ENCODE measurements around the gene XRN1.
"Not testable (repeated sequence)": the region's sequence is repeated elsewhere in the genome, so short reads cannot be mapped to it uniquely, and the experiment has no call there.

The XRN1 gene

DNA sequence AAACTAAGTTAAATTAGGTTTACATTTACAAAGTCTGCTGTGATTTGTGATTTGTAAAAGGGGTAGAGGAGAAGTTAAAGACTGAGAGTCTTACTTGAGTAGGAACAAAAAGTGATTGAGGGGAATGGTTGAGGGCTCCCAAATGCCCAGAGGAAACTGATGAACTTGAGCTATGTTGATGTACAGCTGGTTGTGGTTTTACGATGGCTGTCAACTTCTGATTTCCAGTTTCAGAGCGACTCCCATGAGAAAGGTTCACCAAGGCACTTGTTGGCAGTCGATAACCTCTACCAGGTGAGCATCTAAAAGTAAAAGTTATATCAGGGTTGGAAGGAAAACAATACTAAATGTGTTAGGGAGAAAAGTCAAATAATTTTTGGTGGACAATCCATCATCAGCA is 91.0 kb downstream of the XRN1 start:
- DNase-seq (ENCODE audit: low read depth) = no peak
- H3K4me3 ChIP-seq (ENCODE audit: control insufficient read depth, low read depth, low read length) = no peak overlapping the region
- TF ChIP-seq, protein P1, sequence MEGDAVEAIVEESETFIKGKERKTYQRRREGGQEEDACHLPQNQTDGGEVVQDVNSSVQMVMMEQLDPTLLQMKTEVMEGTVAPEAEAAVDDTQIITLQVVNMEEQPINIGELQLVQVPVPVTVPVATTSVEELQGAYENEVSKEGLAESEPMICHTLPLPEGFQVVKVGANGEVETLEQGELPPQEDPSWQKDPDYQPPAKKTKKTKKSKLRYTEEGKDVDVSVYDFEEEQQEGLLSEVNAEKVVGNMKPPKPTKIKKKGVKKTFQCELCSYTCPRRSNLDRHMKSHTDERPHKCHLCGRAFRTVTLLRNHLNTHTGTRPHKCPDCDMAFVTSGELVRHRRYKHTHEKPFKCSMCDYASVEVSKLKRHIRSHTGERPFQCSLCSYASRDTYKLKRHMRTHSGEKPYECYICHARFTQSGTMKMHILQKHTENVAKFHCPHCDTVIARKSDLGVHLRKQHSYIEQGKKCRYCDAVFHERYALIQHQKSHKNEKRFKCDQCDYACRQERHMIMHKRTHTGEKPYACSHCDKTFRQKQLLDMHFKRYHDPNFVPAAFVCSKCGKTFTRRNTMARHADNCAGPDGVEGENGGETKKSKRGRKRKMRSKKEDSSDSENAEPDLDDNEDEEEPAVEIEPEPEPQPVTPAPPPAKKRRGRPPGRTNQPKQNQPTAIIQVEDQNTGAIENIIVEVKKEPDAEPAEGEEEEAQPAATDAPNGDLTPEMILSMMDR (IDR thresholded peaks at IDR 0.05; ENCODE audit: control insufficient read depth, insufficient read depth, low read depth, low read length, missing control alignments) = no peak

DNA sequence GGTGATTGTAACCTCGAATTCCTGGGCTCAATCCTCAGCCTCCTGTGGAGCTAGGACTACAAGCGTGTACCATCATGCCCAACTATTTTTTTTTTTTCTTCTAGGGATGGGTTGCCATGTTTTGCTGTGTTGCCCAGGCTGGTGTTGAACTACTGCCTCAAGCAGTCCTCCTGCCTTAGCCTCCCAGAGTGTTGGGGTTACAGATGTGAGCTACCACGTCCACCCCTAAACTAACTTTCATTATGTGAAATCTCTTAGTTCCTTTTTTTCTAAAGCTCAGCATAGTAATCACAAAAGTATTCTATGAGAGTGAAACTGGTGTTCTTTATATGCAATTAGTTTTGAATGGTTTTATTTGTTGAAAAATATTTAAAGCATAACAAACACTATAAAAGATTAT is 92.1 kb downstream of the XRN1 start:
- TF ChIP-seq, protein P1 (IDR thresholded peaks at IDR 0.05; ENCODE audit: control insufficient read depth, insufficient read depth, low read depth, low read length, missing control alignments) = no peak
- no peak for DNase-seq (ENCODE audit: low read depth)
- no peak overlapping the region for H3K4me3 ChIP-seq (ENCODE audit: control insufficient read depth, low read depth, low read length)

DNA sequence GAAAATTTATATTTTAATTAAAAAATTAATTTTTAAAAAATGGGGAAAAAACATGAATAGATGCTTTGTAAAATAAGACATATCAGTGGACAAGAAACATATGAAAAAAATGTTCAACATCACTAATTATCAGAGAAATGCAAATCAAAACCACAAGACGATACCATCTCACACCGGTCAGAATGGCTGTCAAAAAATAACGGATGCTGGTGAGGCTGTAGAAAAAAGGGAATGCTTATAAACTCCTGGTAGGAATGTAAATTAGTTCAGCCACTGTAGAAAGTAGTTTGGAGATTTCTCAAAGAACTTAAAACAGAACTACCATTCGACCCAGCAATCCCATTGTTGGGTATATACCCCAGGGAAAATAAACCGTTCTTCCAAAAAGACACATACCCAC is 93.8 kb downstream of the XRN1 start:
- H3K4me3 ChIP-seq (ENCODE audit: control insufficient read depth, low read depth, low read length) = no peak overlapping the region
- TF ChIP-seq, protein P1 (IDR thresholded peaks at IDR 0.05; ENCODE audit: control insufficient read depth, insufficient read depth, low read depth, low read length, missing control alignments) = no peak
- no peak for DNase-seq (ENCODE audit: low read depth)

DNA sequence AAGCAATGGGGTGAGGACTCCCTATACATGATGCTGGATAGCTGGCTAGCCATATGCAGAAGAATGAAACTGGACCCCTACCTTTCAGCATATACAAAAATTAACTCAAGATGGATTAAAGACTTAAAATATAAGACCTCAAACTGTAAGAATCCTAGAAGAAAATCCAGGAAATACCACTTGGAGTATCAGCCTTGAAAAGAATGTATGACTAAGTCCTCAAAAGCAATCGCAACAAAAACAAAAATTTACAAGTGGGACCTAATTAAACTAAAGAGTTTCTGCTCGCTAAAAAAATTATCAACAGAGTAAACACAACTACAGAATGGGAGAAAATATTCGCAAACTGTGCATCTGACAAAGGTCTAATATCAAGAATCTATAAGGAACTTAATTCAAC is 94.3 kb downstream of the XRN1 start:
- TF ChIP-seq, protein P1 (IDR thresholded peaks at IDR 0.05; ENCODE audit: control insufficient read depth, insufficient read depth, low read depth, low read length, missing control alignments) = no peak
- no peak overlapping the region for H3K4me3 ChIP-seq (ENCODE audit: control insufficient read depth, low read depth, low read length)
- no peak for DNase-seq (ENCODE audit: low read depth)

DNA sequence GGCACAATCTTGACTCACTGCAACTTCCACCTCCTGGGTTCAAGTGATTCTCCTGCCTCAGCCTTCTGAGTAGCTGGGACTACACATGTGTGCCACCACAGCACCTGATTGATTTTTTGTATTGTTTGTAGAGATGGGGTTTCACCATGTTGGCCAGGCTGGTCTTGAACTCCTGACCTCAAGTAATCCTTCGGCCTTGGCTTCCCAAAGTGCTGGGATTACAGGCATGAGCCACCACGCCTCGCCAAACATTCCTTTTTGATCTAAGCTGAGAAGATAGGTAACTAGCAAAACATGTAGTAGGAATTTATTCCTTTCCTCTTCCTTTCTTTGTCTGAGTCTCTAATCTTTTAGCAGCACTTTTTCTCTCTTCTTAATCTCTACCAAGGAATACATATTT is 95.1 kb downstream of the XRN1 start:
- not testable (repeated sequence) for H3K4me3 ChIP-seq (ENCODE audit: control insufficient read depth, low read depth, low read length); DNase-seq (ENCODE audit: low read depth)

DNA sequence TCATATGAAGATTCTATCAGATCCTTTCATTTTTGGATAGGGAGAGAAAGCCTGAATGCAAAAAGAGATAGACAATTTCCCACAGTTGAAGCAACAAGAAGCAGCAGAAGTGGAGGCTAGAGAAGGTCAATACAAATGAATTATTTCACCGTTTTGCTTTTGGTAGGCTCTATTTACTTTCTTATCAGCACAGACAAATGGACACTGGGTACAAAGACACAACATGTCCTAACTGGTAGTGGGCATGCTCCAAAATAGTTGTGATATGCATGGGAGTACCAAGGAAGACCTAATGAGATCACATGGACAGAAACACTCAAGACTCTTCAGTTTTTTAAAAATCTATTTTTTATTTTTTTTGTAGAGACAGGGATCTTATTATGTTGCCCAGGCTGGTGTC is 99.4 kb downstream of the XRN1 start:
- TF ChIP-seq, protein P1 (IDR thresholded peaks at IDR 0.05; ENCODE audit: control insufficient read depth, insufficient read depth, low read depth, low read length, missing control alignments) = no peak
- no peak for DNase-seq (ENCODE audit: low read depth)
- H3K4me3 ChIP-seq (ENCODE audit: control insufficient read depth, low read depth, low read length) = no peak overlapping the region

DNA sequence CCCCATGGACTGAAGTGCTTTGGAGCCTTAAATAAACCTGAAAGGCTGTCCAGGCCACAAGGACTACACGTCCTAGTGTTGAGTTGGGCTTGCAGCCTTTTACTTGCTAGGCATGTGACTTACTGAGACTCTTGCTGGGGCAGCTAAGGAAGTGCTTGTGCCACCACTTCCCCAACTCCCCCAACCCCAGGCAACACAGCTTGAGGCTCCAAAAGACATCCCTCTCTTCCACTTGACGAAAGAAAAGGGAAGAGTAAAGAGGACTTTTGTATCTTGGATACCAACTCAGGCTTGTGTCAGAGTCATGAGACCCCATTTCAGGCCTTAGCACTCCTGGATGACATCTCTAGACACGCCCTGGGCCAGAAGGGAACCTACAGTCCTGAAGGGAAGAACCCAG is 109.8 kb downstream of the XRN1 start:
- no peak for DNase-seq (ENCODE audit: low read depth)
- no peak overlapping the region for H3K4me3 ChIP-seq (ENCODE audit: control insufficient read depth, low read depth, low read length)
- TF ChIP-seq, protein P1 (IDR thresholded peaks at IDR 0.05; ENCODE audit: control insufficient read depth, insufficient read depth, low read depth, low read length, missing control alignments) = no peak
